Astrocyte (in vitro differentiated cells and primary cell): Measurements from ENCODE around the gene THUMPD1.

Source experiments
- CTCF ChIP-seq: IDR thresholded peaks from 2 replicates; pipeline ENCODE4 v1.5.1; 2011; ENCODE audit warnings: low read depth, mild to moderate bottlenecking, inconsistent platforms, low read length, moderate library complexity; ENCODE audit not compliant: insufficient read depth
- EZH2 ChIP-seq: IDR thresholded peaks from 2 replicates; pipeline ENCODE4 v1.6.1; 2012; ENCODE audit warnings: mild to moderate bottlenecking, low read length, inconsistent platforms; ENCODE audit not compliant: insufficient read depth

GRCh38 chr16:20734782-20735181 lies 6.8 kb downstream of the THUMPD1 start:
- no peak for TF ChIP-seq CTCF
- no peak for TF ChIP-seq EZH2
